A549 (cell line): ENCODE results near the gene GZMM.

Experiments used
- CBX2 ChIP-seq: fragments of 200-600 bp; sonication (generic); IDR thresholded peaks from 2 replicates; pipeline ENCODE4 v1.6.1; 2016; ENCODE audit warnings: low read depth, mild to moderate bottlenecking, borderline replicate concordance
- CEBPB ChIP-seq, 2 experiments: fragments of >200 bp in 1 of 2; sonication (Bioruptor Twin) in 1 of 2; formaldehyde crosslinking in 1 of 2; IDR thresholded peaks; 2 replicates each; pipeline ENCODE4 v1.6.1; 2012 to 2016
- CHD2 ChIP-seq: fragments of 150-350 bp; IDR thresholded peaks from 2 replicates; pipeline ENCODE4 v1.6.1; 2014; ENCODE audit warnings: low read length; ENCODE audit not compliant: partially characterized antibody
- HOXB5 ChIP-seq: fragments of 250-450 bp; sonication (Bioruptor Pico); IDR thresholded peaks from 2 replicates; pipeline ENCODE4 v1.5.0; 2020; ENCODE audit warnings: mild to moderate bottlenecking, moderate library complexity
- JUN ChIP-seq, 2 experiments: fragments of >200 bp; sonication (Bioruptor Twin); formaldehyde crosslinking; IDR thresholded peaks; 2 replicates in 1 of 2; 3 replicates in 1 of 2; pipeline ENCODE4 v1.6.1; 2016 to 2017
- KDM5A ChIP-seq: fragments of 200-600 bp; sonication (generic); IDR thresholded peaks from 2 replicates; pipeline ENCODE4 v1.6.1; 2016; ENCODE audit warnings: antibody characterized with exemption, mild to moderate bottlenecking
- MYC ChIP-seq: IDR thresholded peaks from 2 replicates; pipeline ENCODE4 v1.6.1; 2012; ENCODE audit warnings: mild to moderate bottlenecking, inconsistent platforms, low read length, improper control_type of control experiment, borderline replicate concordance
- POLR2A ChIP-seq: IDR thresholded peaks from 2 replicates; pipeline ENCODE4 v1.6.1; 2012; ENCODE audit warnings: mild to moderate bottlenecking, low read length
- SMC3 ChIP-seq: fragments of >200 bp; sonication (Bioruptor Twin); formaldehyde crosslinking; IDR thresholded peaks from 3 replicates; pipeline ENCODE4 v1.6.1; 2018; ENCODE audit warnings: inconsistent platforms
- ZNF302 ChIP-seq: fragments of 250-450 bp; sonication (Bioruptor Pico); IDR thresholded peaks from 2 replicates; pipeline ENCODE4 v1.9.0; 2021; ENCODE audit warnings: inconsistent platforms, mild to moderate bottlenecking, moderate library complexity
- TF ChIP-seq, protein P1 (sequence below): fragments of >200 bp; sonication (Bioruptor Twin); formaldehyde crosslinking; IDR thresholded peaks from 3 replicates; pipeline ENCODE4 v1.5.1; 2016
- TF ChIP-seq, protein P2 (sequence below): IDR thresholded peaks from 2 replicates; pipeline ENCODE4 v1.6.1; 2012
- TF ChIP-seq, protein P3 (sequence below): fragments of 450-650 bp; IDR thresholded peaks from 2 replicates; pipeline ENCODE4 v1.6.1; 2014; ENCODE audit warnings: antibody characterized with exemption
- TF ChIP-seq, protein P4 (sequence below): fragments of 200-600 bp; sonication (generic); IDR thresholded peaks from 2 replicates; pipeline ENCODE4 v1.6.1; 2016; ENCODE audit warnings: antibody characterized with exemption, mild to moderate bottlenecking, moderate library complexity

DNA sequence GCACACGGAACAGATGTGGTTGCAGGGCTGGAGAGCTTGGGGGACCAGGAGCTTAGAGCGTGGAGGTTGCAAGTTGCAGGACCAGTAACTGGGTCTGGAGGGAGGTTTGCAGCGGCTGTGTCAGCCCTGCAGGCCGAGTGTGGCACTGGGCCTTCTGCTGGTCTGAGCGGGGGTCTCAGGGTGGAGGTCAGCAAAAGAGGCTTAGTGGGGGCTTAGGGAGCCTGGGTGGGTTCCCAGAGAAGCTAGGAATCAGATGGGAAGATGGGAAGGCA is 40.1 kb downstream of the GZMM start:
- TF ChIP-seq, protein P1, sequence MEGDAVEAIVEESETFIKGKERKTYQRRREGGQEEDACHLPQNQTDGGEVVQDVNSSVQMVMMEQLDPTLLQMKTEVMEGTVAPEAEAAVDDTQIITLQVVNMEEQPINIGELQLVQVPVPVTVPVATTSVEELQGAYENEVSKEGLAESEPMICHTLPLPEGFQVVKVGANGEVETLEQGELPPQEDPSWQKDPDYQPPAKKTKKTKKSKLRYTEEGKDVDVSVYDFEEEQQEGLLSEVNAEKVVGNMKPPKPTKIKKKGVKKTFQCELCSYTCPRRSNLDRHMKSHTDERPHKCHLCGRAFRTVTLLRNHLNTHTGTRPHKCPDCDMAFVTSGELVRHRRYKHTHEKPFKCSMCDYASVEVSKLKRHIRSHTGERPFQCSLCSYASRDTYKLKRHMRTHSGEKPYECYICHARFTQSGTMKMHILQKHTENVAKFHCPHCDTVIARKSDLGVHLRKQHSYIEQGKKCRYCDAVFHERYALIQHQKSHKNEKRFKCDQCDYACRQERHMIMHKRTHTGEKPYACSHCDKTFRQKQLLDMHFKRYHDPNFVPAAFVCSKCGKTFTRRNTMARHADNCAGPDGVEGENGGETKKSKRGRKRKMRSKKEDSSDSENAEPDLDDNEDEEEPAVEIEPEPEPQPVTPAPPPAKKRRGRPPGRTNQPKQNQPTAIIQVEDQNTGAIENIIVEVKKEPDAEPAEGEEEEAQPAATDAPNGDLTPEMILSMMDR = no peak
- no peak for TF ChIP-seq POLR2A
- TF ChIP-seq, protein P2, sequence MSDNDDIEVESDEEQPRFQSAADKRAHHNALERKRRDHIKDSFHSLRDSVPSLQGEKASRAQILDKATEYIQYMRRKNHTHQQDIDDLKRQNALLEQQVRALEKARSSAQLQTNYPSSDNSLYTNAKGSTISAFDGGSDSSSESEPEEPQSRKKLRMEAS = no peak
- TF ChIP-seq CEBPB (IDR thresholded peaks at IDR 0.05) = no peak
- TF ChIP-seq, protein P3, sequence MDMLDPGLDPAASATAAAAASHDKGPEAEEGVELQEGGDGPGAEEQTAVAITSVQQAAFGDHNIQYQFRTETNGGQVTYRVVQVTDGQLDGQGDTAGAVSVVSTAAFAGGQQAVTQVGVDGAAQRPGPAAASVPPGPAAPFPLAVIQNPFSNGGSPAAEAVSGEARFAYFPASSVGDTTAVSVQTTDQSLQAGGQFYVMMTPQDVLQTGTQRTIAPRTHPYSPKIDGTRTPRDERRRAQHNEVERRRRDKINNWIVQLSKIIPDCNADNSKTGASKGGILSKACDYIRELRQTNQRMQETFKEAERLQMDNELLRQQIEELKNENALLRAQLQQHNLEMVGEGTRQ = no peak
- TF ChIP-seq CBX2 = no peak
- TF ChIP-seq KDM5A = no peak
- TF ChIP-seq MYC = no peak
- no peak for TF ChIP-seq ZNF302 (CRISPR knock-in tag)
- TF ChIP-seq HOXB5 = no peak
- TF ChIP-seq SMC3 = no peak
- no peak for TF ChIP-seq JUN (IDR thresholded peaks at IDR 0.05)
- TF ChIP-seq, protein P4, sequence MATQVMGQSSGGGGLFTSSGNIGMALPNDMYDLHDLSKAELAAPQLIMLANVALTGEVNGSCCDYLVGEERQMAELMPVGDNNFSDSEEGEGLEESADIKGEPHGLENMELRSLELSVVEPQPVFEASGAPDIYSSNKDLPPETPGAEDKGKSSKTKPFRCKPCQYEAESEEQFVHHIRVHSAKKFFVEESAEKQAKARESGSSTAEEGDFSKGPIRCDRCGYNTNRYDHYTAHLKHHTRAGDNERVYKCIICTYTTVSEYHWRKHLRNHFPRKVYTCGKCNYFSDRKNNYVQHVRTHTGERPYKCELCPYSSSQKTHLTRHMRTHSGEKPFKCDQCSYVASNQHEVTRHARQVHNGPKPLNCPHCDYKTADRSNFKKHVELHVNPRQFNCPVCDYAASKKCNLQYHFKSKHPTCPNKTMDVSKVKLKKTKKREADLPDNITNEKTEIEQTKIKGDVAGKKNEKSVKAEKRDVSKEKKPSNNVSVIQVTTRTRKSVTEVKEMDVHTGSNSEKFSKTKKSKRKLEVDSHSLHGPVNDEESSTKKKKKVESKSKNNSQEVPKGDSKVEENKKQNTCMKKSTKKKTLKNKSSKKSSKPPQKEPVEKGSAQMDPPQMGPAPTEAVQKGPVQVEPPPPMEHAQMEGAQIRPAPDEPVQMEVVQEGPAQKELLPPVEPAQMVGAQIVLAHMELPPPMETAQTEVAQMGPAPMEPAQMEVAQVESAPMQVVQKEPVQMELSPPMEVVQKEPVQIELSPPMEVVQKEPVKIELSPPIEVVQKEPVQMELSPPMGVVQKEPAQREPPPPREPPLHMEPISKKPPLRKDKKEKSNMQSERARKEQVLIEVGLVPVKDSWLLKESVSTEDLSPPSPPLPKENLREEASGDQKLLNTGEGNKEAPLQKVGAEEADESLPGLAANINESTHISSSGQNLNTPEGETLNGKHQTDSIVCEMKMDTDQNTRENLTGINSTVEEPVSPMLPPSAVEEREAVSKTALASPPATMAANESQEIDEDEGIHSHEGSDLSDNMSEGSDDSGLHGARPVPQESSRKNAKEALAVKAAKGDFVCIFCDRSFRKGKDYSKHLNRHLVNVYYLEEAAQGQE = no peak
- TF ChIP-seq CHD2 = no peak
